A673 (cell line): ENCODE data around the gene SEBOX. TPM values are rescaled to one million over a fixed set of nuclear protein-coding genes. Genes with fewer than 3 reads are reported as not detected.

Experiments used
- BruUV-seq: library from RNA; stranded (reverse); fragments of 400-500 nt; replicated peaks from 2 replicates; lab custom pipeline; 2021; lab: Mats Ljungman, UMichigan
- CTCF ChIA-PET: fragments of 300-600 bp; sonication (Branson Sonifier 250); formaldehyde crosslinking; loops from one replicate; lab custom pipeline; 2022; ENCODE audit warnings: antibody characterized with exemption; lab: Charles Lee
- POLR2A ChIA-PET: fragments of 300-600 bp; sonication (Branson Sonifier 250); formaldehyde crosslinking; loops from one replicate; lab custom pipeline; 2022; ENCODE audit warnings: antibody characterized with exemption; ENCODE audit not compliant: low non-redundant PET; lab: Charles Lee
- DNase-seq: peaks from one replicate; pipeline ENCODE4 v3.0.0-alpha.2; 2015; ENCODE audit warnings: low spot score
- H3K27ac ChIP-seq: fragments of 200-600 bp; sonication (generic); 2 replicates; pipeline ENCODE4 v1.5.1; 2016; ENCODE audit warnings: mixed run types, low read depth, mild to moderate bottlenecking, mixed read lengths, antibody characterized with exemption, low read length; ENCODE audit not compliant: poor library complexity, severe bottlenecking
- H3K27me3 ChIP-seq: fragments of 200-600 bp; sonication (generic); replicated peaks from 2 replicates; pipeline ENCODE4 v1.6.1; 2017; ENCODE audit warnings: mixed run types, low read depth, mild to moderate bottlenecking, mixed read lengths, antibody characterized with exemption, low read length; ENCODE audit not compliant: insufficient read depth, poor library complexity
- H3K36me3 ChIP-seq: fragments of 200-600 bp; sonication (generic); 2 replicates; pipeline ENCODE4 v1.6.1; 2016; ENCODE audit warnings: mixed run types, mild to moderate bottlenecking, mixed read lengths, antibody characterized with exemption, low read length; ENCODE audit not compliant: insufficient read depth, poor library complexity, severe bottlenecking
- H3K4me1 ChIP-seq: fragments of 200-600 bp; sonication (generic); 2 replicates; pipeline ENCODE4 v1.6.1; 2017; ENCODE audit warnings: mixed run types, mild to moderate bottlenecking, mixed read lengths, antibody characterized with exemption, low read length; ENCODE audit not compliant: insufficient read depth, poor library complexity, severe bottlenecking
- H3K4me3 ChIP-seq: fragments of 200-600 bp; sonication (generic); 2 replicates; pipeline ENCODE4 v1.5.1; 2016; ENCODE audit warnings: low read depth, mixed run types, mild to moderate bottlenecking, mixed read lengths, low read length; ENCODE audit not compliant: poor library complexity, severe bottlenecking
- H3K9me3 ChIP-seq: fragments of 200-600 bp; sonication (generic); 2 replicates; pipeline ENCODE4 v1.6.1; 2016; ENCODE audit warnings: mixed run types, low read depth, mild to moderate bottlenecking, mixed read lengths, antibody characterized with exemption, low read length; ENCODE audit not compliant: poor library complexity, severe bottlenecking
- EZH2 ChIP-seq: fragments of 200-600 bp; sonication (generic); IDR thresholded peaks from 2 replicates; pipeline ENCODE4 v1.6.1; 2017; ENCODE audit warnings: borderline replicate concordance, low read depth, mild to moderate bottlenecking, mixed read lengths, antibody characterized with exemption, low read length; ENCODE audit not compliant: poor library complexity, severe bottlenecking
- intact Hi-C: fragments of 100-400 bp; cut with micrococcal nuclease; formaldehyde crosslinking; loops from one replicate; pipeline ENCODE4 v1.10.0; 2022; ENCODE audit not compliant: unreplicated experiment
- total RNA-seq: library from RNA; stranded (reverse); gene quantifications from 2 replicates; pipeline ENCODE4 v1.2.3, GENCODE V29; 2021
- TF ChIP-seq, protein P1 (sequence below): fragments of 300-800, 200-600 bp; sonication (generic); conservative IDR thresholded peaks from 2 replicates; pipeline ENCODE4 v1.5.1; 2017; ENCODE audit warnings: low read depth, mild to moderate bottlenecking, antibody characterized with exemption, low read length, moderate library complexity, mixed read lengths

The SEBOX gene
- total RNA-seq, 1 experiment from 2014 or later = not detected

DNA sequence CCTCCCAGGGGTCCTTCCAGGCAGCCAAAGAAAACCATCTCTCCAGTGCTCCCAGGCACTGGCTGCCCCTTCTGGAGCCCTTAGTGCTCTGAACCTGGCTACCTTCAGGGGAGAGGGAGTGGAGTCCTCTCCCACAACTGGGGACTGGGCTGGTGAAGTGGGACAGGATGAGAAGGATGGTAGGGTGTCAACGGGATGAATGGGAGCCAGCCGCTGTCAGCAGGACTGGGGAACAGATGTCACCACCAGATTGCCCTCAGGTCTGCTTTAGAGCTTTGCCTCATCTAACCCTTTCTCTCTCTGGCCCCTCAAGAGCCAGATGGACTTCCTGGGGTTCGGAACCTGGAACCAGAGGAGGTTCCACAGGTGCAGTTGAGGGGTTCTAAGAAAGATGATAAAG is 488 bp upstream of the SEBOX start:
- Histone ChIP-seq H3K4me3 (no peak overlapping the region), H3K9me3 (no peaks in the 10 kb centered on the region), H3K27ac (no peak overlapping the region), H3K36me3 (peaks cover 20% of the 10 kb centered on the region), H3K27me3 (no peaks in the 10 kb centered on the region), H3K4me1 (peaks cover 3% of the 10 kb centered on the region)
- BruUV-seq = no TSS peak
- CTCF ChIA-PET = no interaction called here
- POLR2A ChIA-PET = no interaction called here
- intact Hi-C loops = no loop called here
- no peak for DNase-seq
- TF ChIP-seq, protein P1, sequence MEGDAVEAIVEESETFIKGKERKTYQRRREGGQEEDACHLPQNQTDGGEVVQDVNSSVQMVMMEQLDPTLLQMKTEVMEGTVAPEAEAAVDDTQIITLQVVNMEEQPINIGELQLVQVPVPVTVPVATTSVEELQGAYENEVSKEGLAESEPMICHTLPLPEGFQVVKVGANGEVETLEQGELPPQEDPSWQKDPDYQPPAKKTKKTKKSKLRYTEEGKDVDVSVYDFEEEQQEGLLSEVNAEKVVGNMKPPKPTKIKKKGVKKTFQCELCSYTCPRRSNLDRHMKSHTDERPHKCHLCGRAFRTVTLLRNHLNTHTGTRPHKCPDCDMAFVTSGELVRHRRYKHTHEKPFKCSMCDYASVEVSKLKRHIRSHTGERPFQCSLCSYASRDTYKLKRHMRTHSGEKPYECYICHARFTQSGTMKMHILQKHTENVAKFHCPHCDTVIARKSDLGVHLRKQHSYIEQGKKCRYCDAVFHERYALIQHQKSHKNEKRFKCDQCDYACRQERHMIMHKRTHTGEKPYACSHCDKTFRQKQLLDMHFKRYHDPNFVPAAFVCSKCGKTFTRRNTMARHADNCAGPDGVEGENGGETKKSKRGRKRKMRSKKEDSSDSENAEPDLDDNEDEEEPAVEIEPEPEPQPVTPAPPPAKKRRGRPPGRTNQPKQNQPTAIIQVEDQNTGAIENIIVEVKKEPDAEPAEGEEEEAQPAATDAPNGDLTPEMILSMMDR = no peak
- TF ChIP-seq EZH2 = no peak

DNA sequence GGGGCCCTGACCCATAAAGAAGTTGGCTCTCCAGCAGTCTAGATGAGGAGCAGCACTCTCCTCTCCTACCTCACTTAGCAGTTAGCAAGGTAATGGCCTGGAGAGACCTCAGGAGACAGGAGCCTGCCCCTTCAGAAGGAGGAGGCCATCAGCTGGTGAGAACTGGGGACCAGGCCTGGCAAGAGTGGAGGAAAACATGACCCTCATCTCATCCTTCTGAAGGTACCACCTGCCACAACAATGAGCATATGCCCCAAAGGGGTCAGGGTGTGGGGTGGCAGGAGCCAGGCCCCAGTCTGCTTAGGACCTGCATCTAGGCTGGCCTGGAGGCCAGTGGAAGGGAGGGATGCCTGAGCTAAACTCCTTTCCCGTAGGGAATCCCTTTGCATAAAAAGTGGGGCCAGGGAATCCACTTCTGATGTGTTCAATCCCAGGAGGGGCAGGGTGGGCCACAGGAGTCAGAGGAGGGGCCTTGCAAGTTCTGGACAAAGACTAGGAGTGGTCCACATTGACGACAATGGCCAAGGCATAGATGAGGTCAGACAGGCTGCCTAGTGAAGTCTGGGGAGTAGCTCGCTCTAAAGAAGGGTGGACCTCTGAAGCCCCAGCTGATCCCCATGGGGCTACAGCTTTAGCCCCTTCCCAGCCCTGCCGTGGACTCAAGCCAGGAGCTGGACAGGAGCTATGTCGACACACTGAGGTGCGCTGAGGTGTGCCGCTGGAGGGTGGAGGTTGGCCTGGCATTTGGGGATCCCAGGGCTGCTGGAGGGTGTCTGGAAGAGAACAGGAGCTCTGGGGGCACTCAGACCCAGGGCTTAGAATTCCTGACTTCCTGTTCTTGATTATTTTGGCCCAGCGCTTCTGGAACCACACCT is 986 bp downstream of the SEBOX start:
- DNase-seq = no peak
- ChIA-PET POLR2A (no interaction called here), CTCF (no interaction called here)
- TF ChIP-seq EZH2 = no peak
- TF ChIP-seq, protein P1 = no peak
- H3K27me3 ChIP-seq = no peaks in the 10 kb centered on the region
- H3K9me3 ChIP-seq = no peaks in the 10 kb centered on the region
- no peak overlapping the region for H3K27ac ChIP-seq
- intact Hi-C loops = no loop called here
- no peaks in the 10 kb centered on the region for H3K4me1 ChIP-seq
- BruUV-seq = no TSS peak
- H3K4me3 ChIP-seq = no peak overlapping the region
- H3K36me3 ChIP-seq = peaks cover 30% of the 10 kb centered on the region

DNA sequence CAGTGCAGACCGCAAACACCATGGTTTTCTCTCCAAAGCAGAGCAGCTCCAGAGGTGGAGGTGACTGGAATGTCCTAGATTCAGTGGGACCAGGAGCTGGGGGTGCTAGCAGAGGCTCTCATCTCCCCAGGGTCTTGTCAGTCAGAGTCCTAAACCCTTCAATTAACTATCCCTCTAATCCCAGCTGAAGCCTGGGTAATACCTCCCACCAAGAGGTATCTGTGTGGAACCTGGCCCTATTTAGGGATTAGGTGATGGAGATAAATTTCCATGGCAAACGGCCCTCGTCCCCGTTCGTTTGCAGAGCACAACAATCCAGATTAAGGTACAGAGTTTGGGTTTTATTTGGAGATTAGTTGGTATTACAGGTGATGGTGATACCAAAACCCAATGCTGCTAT is 1.8 kb downstream of the SEBOX start:
- TF ChIP-seq, protein P1 = no peak
- ChIA-PET POLR2A (no interaction called here), CTCF (no interaction called here)
- Histone ChIP-seq H3K27ac (no peak overlapping the region), H3K27me3 (no peaks in the 10 kb centered on the region), H3K4me1 (peaks cover 4% of the 10 kb centered on the region), H3K4me3 (no peak overlapping the region), H3K9me3 (no peaks in the 10 kb centered on the region), H3K36me3 (peaks cover 31% of the 10 kb centered on the region)
- no TSS peak for BruUV-seq
- intact Hi-C loops = no loop called here
- no peak for DNase-seq
